SH-SY5Y (cell line): ENCODE data around the gene EWSR1.

ENCODE experiments used
- GATA2 ChIP-seq: IDR thresholded peaks from 2 replicates; pipeline ENCODE4 v1.6.1; 2011; ENCODE audit warnings: mild to moderate bottlenecking, low read depth, low read length
- GATA3 ChIP-seq: IDR thresholded peaks from 2 replicates; pipeline ENCODE4 v1.6.1; 2011; ENCODE audit warnings: low read depth, mild to moderate bottlenecking, low read length, moderate library complexity

Gene EWSR1

GRCh38 chr22:29312218-29313125 lies 44.4 kb downstream of the EWSR1 start:
- no peak for TF ChIP-seq GATA2
- no peak for TF ChIP-seq GATA3

GRCh38 chr22:29313126-29313575 lies 45.1 kb downstream of the EWSR1 start:
- TF ChIP-seq GATA3 = no peak
- no peak for TF ChIP-seq GATA2

DNA sequence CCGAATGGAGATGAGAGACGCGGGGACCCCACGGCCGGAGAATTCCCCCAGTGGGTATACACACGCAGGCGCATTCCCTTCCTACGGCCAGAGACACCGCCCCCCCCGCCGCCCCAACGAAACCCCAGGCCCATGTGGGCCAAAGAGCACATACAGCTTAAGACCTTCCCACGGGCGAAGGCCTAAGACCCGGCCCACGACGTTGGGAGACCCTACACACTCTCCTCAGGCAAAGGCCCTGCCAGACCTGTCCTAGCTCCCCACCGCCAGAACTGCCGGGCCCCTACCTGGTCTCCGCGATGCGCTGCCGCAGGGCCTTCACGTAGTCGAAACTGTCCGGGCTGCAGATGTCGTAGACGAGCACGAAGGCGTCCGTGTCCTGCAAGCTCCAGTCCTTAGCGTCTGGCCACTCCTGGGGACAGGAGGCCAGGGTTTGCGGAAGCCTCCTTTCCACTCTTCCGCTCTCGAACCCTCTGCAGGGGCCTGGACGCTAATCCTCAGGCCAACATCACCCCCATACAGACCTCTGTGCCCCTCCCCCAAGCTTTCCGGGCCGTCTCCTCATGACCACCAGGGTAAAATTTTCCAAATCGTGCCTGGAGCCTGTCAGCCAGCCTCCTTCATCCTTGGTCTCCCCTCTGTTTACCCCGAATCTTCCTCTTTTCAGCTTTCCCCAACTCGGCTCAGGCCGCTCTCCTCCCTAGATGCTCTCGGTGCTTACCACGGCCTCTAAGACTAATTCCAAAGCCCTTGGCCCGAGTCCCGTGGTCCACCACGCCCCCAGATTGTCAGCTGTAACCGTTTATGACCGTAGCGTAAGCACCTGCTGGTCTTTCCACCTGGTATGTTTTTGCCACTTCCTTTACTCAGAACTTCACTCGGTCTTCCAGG lies 45.8 kb downstream of the EWSR1 start:
- TF ChIP-seq GATA3 (no peak), GATA2 (no peak)

- TF ChIP-seq GATA3 (no peak), GATA2 (no peak)
Measured at GRCh38 chr22:29314537-29315285, 46.6 kb downstream of the EWSR1 start.

GRCh38 chr22:29315286-29316140 lies 47.4 kb downstream of the EWSR1 start, which contains the start of gene RASL10A:
Gene RASL10A (minus strand): TSS chr22:29315697. CDS start chr22:29315246, 451 bp downstream.
- TF ChIP-seq GATA3 (no peak), GATA2 (no peak)

GRCh38 chr22:29316141-29316828 lies 48.2 kb downstream of the EWSR1 start:
- TF ChIP-seq GATA3 (no peak), GATA2 (no peak)

DNA sequence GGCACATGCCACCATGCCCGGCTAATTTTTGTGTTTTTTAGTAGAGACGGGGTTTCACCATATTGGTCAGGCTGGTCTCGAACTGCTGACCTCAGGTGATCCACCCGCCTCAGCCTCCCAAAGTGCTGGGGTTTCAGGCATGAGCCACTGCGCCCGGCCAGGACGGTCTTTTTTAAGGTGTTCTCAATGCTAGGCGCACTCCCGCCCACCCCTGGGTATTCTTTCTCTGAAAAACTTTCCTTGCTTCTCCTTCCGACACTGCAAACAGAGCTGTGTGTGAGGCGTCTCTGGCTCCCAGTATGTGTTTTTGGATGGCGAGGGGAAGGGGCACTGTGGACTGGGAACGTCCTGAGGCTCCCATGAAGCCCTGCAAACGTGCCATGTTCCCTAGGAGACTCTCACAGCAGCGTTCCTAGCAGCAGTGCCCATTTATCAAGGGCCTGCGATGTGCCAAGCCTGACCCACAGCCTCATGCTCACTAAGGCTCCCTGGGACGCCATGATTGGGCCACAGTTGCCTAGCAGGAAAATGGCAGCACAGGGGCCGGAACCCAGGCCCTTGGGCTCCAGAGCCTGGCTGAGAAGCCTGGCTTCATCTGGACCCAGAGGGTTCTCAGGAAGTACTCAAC lies 49.9 kb downstream of the EWSR1 start:
- TF ChIP-seq GATA3 = no peak
- no peak for TF ChIP-seq GATA2

GRCh38 chr22:29319072-29319471 lies 51.0 kb downstream of the EWSR1 start:
- no peak for TF ChIP-seq GATA3
- TF ChIP-seq GATA2 = no peak

- TF ChIP-seq GATA2 = no peak
- TF ChIP-seq GATA3 = no peak
Measured at GRCh38 chr22:29320546-29320945, 52.5 kb downstream of the EWSR1 start.

DNA sequence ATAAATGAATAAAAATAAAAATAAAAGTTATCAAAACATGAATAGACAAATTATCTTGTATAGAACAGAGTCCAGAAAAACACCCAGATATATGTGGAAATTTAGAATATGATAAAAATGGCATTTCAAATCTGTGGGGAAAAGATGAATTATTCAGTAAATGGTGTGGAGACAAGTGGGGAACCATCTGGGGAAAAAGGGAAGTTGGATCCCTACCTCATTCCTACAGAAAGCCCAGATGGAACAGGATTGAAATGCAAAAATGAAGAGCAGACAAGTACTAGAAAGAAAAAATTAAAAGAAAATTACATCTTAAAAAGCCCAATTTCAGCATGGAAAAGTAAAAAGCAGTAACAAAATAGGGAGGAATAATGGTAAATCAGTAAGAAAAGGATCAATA lies 55.6 kb downstream of the EWSR1 start:
- no peak for TF ChIP-seq GATA3
- TF ChIP-seq GATA2 = no peak

DNA sequence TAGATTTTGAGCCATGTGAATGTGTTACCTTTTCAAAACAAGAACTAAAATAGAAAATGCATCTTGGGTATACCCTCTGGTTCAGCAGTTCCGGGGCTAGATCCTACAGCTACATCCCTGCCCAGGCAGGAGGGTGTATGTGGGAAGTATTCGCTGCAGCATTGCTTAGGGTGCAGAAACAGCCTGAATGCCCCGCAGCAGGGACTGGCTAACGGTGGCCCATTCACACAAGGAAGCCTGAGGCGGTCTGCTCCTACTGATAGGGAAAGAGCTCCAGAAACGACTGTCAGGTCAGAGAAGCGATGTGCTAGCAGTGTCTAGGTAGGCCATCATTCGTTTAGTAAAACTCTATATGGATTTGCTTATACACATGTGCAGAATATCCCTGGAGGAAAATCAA lies 57.3 kb downstream of the EWSR1 start:
- TF ChIP-seq GATA3 (no peak), GATA2 (no peak)

GRCh38 chr22:29325785-29326315 lies 57.8 kb downstream of the EWSR1 start:
- TF ChIP-seq GATA3 (no peak), GATA2 (no peak)

DNA sequence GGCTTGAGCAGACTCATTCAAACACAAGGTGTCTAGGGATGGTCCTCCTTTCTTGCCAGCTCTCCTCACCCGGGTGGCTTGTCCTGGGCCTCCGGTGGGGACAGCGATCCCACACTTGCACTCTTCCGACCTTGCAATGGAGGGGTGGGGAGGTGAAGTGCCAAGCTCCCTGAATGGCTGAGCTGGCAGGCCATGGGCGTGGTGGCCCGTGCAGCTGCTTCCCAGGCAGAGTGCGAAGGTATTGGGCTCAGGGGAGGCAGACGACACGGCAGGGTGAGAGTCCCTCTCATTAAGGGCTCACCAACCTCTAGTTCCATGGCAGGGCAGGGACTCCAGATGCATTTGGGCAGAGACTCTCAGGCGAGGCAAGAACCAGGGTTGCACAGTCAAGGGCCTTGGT lies 58.4 kb downstream of the EWSR1 start:
- TF ChIP-seq GATA2 (no peak), GATA3 (no peak)
